HG03039 (cell line): ENCODE measurements around the gene CCL27.
"Not testable (repeated sequence)": the region's sequence is repeated elsewhere in the genome, so short reads cannot be mapped to it uniquely, and the experiment has no call there.

ENCODE experiments used
- ATAC-seq: cut with Tn5 transposase; IDR thresholded peaks from one replicate; pipeline ENCODE4 v1.9.1; 2021; ENCODE audit warnings: mild to moderate bottlenecking, moderate library complexity; ENCODE audit not compliant: unreplicated experiment

CCL27 gene

DNA sequence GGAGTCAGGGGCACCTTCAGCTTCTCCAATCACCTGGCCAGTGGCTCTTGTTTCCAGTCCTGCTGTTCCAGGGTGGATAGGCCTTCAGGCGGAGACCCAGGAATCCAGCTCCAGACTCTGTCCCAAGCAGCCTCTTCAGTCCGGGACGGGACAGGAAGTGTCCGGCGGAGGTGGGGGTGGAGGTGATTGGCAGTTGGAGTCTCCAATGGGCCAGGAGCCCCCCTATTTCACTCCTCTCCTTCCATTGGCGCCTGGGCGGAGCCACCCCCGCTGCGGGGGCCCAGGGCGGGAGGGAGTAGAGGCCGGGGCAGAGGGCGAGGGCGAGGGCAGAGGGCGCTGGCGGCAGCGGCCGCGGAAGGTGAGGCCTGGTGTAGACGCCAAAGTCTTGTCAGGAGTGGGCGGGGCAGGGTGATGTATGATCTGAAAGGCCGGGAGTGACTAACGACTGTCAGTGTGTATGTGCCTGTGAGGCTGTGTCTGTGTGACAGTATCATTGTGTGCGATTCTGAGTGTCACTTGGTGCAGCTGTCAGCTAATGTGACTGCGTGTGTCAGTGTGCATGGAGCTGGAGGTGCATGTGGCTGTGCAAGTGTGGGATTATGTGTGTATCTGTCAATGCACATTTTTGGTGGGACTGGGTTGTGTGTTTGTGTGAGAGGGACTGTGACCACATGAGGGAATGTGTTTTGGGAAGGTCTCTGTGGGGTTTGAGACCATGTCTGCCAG, 10.4 kb downstream of the CCL27 start, which contains the start of gene IL11RA:
Gene IL11RA (plus strand): TSS at position 310 of the 726 bp plus-strand sequence. CDS start 3,033 bp downstream, outside the sequence.
- no peak for ATAC-seq

DNA sequence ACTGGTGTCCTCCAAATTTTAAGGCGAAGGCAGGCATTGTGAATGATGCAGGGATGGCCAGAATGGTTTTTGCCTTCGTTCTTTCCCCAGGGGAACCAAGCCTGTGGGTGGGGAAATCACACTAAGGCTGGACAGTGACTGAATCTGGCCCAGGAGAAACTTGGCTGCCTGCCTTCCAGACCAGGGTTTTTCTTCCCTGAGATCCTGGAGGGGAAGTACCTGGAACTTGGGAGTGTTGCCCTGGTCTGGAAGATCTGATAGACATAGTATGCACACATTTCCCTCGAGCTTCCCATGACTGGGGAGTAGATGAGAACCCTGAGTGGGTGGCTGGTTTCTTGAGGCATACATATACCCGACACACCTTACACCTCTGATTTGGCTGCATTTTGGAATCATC, 11.1 kb downstream of the CCL27 start:
- no peak for ATAC-seq

DNA sequence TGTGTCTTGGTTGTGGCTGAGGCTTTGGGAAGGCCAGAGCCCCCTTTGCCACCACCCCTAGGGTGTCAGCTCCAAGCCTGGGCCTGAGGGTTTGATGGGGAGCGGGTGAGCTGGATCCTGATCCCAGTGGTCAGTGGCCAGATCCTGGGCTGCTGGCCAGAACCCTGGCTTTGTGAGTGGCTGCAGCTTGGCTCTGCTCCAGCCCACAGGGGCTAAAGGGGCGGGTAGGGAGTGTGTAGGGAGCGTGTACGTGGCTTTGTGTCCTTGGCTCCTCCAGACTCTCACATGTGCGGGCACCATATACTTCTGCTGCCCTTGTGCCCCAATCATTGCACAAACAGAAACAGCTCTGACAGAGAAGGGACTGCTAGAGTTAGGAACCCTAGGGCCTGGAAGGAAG, 11.6 kb downstream of the CCL27 start:
- ATAC-seq = no peak

DNA sequence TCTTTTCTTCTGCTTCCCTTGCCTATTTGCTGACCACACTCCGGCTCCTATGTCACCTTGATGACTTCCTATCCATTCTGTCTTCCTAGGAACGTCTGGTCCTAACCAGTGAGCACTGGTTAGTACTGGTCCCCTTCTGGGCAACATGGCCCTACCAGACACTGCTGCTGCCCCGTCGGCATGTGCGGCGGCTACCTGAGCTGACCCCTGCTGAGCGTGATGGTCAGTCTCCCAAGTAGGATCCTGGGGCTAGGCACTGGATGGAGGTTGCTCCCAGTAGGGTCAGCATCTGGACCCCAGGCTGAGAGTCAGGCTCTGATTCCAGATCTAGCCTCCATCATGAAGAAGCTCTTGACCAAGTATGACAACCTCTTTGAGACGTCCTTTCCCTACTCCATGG, 13.8 kb downstream of the CCL27 start:
- ATAC-seq = no peak

DNA sequence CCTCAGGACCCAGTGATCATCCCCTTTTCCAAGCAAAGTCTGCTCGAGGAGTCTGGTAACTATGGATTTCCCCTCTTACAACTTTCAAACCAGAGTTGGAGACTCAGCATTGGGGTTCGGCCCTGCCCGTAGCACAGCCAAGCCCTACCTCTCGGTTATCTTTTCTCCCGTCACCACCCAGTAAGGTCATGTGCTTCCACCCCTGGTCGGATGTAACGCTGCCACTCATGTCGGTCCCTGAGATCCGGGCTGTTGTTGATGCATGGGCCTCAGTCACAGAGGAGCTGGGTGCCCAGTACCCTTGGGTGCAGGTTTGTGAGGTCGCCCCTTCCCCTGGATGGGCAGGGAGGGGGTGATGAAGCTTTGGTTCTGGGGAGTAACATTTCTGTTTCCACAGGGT, 14.8 kb downstream of the CCL27 start:
- ATAC-seq = no peak

DNA sequence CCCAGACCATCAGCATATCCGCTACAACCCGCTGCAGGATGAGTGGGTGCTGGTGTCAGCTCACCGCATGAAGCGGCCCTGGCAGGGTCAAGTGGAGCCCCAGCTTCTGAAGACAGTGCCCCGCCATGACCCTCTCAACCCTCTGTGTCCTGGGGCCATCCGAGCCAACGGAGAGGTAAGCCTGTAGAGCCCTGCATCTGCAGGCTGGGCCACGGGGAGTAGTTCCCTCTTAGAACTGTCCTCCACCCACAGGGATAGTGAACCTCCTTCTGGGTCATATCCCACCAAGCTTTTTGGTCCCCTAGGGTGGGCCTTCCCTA, 15.4 kb downstream of the CCL27 start:
- ATAC-seq = no peak

DNA sequence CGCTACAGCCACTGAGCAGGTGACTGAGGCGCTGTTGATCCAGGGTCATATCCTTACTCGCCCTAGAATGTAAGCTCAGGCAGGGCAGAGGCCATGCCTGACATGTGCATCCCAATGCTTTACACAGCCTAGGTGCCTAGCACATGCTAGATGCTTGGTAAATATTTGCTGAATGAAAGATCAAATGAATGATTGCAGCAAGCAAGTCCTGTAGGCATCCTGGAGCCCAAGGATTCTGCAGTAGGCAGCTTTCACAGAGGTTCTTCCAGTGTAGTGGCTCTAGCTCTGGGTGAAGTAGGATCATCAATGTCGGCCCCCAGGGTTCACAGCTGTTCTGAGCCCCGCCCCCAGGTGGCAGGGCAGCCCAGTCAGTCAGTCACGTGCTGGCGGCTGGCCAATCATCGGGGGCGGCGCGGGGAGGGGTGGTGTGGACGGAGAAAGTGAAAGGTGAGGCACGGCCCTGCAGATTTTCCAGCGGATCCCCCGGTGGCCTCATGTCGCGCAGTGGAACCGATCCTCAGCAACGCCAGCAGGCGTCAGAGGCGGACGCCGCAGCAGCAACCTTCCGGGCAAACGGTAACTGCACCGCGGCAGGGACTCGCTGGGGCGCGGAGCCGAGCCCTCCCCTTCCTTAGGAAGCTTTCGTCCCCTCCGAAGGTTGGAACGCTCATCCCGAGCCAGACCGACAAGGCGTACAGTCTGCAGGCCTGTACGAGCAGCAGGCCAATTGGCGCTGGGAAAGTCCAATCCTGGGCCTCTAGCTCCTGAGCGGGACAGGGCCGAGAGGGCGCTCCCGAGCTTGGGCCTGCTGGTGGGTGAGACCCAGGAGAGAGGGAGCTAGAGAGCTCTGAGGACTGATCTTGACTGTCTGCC, 16.0 kb downstream of the CCL27 start, which contains the start of gene GALT:
Gene GALT (plus strand): TSS at position 465 of the 873 bp plus-strand sequence. CDS start 30 bp downstream, at position 495.
- peak; percentile 85 for ATAC-seq

DNA sequence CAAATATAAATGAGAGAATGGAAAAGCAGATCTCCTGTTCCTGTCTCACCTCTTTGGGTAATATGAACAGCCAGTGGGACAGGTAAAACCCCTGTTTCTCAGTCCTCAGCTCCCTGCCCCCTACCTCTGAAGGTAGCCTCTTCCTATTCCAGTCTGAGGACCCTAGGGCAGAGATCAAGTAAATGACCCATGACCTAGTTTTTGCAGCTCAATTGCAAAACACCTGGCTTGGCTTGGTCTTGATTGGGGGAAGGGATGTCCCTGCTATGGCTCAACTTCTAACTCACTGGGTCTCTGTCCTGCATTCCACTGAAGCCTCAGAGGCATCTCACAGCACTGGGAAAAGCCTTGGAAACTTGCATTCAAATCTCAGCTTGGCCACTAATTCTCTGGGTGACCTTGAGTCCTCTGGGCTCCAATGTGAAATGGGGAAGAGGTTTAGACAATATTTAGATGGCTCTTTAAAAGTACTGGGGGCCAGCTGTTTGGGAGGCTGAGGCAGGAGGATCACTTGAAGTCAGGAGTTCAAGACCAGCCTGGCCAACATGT, 17.6 kb downstream of the CCL27 start:
- no peak for ATAC-seq

DNA sequence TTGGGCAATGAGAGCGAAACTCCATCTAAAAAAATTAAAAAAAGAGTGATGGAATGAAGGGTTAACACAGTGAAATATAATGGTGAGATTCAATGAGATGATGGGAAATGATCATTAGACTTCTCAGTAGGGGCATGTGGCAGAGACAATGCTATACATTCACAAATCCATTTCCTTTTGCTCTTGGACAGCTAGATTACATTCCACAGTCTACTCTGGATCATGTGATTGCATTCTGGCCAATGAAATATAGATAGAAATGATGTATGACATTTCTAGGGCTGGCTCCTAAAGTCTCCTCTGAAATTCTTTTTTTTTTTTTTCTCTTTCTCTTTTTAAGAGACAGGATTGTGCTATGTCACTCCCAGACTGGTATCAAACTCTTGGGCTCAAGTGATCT, 19.8 kb downstream of the CCL27 start:
- ATAC-seq = no peak

DNA sequence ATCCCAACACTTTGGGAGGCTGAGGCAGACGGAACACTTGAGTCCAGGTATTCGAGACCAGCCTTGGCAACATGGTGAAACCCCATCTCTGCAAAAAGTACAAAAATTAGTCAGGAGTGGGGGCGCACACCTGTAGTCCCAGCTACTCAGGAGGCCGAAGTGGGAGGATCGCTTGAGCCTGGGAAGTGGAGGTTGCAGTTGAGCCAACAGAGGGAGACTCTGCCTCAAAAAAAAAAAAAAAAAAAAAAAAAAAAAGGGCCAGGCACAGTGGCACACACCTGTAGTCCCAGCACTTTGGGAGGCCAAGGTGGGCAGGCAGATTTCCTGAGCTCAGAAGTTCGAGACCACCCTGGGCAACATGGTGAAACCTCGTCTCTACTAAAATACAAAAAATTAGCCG, 23.1 kb downstream of the CCL27 start:
- not testable (repeated sequence) for ATAC-seq

DNA sequence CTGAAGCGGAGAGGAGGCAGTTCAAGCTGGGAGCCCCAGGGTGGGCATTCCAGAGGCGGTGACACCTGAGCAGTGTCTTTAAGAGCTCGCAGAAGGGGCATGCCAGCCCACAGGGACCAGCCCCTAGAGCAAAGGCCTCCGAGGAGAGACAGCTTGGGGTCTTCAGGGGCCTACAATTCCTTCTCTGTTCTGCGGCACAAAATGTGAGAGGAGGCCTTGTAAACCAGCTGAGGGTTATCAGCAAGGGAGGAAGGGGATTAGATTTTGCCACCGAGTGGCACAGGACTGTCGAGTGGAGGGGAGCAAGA, 24.4 kb downstream of the CCL27 start:
- ATAC-seq = no peak

DNA sequence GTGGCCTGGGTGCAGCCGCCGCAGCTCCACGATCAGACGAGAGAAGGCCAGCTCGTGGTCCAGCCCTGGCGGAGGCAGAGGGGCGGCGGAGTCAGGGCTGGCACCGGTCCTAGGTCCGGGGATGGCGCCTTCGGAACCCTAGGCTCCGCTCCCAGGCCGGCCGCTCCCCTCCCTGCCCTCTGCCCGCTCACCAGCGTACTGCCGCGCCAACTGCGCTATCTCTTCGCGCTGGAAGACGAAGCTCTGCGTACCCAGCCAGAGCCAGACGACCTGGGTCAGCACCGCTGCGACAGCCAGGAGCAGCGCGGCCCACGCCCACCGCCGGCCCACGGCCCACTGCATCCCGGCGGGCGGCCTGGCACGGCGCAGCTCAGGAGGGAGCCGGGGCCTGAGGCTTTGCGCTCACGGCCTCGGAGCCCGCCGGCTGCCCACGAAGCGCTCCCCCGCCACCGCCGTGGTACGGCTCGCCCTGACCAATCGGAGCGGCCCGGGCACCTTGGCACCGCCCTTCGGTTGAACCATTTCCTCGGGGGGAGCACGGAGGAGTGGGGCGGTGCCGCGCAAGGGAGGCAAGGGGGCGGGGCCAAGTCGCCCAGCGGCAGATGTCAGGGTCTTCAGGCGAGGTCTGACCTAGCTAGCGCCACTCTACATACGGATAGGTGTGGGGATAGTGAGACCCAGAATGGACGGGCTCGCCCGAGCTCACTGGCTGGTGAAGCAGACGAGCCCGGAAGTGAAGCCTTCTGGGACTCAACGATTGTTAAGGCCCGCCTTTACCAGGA, 24.9 kb downstream of the CCL27 start, which contains the start of gene SIGMAR1:
Gene SIGMAR1 (minus strand): TSS at position 432 of the 782 bp plus-strand sequence. CDS start 90 bp downstream, at position 342.
- peak; percentile 76 for ATAC-seq

DNA sequence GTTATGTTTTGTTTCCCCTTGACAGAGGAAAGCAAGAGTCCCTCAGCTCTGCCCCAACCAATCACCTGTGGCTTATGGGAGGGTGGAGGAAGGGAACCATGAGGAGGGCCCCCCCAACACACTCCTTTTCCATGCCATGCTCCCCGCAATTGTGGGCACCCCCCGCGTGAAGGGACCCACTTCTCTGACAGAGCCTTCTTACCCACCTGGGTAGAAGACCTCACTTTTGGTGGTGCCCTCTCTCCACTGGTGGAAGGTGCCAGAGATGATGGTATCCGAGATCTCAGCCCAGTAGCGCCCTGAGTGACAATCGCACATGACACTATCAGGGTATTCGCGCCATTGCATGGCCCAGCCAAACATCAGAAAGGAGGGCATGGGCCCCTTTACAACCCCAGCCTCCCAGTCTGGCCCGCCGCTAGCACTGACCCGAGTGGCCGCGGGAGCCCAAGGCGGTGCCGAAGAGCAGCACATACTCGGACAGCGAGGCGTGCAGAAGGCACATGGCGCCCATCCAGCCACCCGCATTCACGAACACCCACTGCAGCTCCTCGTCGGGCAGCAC, 25.6 kb downstream of the CCL27 start:
- ATAC-seq = no peak

DNA sequence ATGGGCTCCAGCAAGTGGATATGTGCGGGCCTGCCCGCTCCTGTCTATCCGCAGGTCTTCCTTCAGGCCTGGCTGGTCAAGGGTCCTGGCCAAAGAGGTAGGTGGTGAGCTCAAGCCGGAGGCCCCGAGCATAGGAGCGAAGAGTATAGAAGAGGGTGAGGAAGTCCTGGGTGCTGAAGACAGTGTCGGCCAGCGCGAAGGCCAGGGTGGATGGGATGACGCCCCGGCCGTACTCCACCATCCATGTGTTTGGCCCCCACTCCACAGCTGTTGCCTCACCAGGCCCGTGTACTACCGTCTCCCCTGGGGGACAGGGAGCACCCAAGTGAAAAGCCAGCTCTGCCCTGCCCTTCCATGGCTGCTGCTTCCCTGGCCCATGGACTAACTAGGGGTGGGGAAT, 26.9 kb downstream of the CCL27 start:
- no peak for ATAC-seq

DNA sequence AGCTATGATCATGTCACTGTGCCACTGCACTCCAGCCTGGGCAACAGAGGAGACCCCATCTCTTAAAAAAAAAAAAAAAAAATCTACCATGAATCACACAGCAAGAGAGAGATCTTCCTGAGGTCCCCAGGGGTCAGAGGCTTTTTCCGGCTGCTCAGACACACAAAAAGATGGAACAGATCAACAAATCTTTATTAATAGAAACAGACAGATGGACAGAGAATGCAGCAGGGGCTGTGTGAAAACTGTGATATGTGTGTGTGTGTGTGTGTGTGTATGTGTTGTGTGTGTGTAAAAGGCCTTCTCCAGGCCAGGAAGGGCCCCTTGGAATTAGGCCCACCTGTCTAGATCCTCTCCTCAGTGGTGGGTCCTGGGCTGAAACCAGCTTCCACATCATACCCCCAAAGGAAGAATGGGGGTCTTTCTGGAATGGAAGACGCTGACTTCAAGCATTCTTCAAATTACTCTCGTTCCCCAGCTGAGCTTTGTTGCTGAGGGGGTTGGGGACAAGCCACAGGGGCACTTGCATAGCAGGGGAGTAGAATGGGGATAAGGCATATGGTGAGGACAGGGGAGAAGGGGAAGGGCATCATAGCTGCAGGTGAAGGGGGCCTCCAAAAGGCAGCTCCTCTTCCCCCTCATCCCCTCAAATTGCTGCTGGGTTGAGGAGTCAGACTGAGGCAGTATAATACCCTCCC, 27.8 kb downstream of the CCL27 start:
- no peak for ATAC-seq

DNA sequence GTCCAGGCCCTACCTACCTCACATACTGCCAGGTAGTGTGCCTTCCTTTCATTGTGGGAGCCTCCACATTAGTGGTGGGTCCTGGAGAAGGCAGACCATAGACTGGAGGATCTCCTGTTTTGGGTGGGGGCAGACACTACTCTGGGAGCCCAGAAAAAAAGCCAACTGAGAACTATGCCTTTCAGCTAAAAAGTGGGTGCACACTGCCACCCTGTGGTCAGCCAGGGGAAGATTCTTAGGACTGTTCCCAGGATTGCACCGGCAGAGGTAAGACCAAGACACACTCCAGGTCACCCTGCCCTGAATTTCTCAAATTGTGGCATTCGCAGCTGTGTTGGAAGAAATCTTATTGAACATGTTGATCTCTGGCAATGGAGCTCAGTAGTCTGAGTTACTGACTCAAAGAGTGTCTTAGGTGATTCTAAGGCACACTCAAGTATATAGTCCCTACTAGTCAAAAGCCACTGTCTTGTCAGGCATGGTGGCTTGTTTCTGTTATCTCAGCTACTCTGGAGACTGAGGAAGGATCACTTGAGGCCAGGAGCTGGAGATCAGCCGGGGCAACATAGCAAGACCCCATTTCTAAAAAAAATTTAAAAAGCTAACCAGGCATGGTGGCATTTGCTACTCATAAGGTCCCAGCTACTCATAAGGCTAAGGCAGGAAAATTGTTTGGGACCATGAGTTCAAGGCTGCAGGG, 28.5 kb downstream of the CCL27 start:
- ATAC-seq = no peak

DNA sequence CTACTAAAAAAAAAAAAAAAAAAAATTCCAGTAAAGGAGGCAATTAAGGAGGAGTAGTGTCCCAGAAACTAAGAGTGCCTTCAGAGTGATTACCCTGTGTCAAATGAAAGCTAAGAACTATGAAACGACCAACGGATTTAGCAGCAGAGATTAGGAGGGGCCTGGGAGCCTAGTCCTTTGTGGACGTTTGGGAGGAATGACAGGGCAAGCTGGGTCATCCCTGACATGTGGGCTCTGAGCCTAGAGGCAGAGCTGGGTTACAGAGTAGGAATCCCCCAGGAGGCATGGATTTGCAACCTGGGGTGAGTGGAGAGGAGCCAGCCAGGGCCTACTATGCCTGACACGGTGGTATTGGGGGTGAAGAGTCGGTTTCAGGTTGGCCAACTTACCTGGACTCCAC, 29.3 kb downstream of the CCL27 start:
- no peak for ATAC-seq

DNA sequence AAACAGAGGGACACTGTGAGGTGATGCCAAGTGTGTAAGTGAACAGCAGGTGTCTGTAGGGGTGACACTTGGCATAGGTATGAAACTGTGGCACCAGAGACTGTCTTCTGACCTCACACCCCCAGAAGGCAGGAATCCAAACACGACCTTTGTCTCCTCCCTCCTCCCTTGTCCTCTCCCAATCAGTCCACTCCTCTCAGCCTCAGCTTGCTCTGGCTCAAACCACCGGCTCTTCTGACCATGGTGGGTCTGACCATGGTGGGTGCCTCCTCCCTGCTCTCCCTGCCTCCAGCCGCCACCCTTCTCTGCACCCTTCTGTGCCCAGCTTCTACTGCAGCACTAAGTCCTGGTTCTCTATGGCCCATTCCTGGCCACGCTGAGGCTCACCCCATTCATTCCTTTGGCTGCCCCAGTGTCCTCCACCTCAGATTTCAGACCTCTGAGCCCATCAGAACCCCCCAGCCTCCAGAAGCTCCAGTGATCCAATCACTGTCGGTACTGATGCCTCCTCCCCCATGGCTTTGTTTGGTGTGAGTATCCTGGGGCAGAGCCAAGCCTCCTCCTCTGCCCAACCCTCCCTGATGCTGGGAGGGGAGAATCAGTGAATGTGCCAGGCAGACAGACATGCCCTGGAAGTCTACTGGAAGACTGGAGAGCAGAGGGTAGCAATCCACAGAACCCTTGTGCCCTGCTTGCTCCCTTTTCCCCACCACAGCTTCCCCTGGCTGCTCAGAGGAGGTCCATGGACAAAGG, 31.9 kb downstream of the CCL27 start:
- no peak for ATAC-seq

DNA sequence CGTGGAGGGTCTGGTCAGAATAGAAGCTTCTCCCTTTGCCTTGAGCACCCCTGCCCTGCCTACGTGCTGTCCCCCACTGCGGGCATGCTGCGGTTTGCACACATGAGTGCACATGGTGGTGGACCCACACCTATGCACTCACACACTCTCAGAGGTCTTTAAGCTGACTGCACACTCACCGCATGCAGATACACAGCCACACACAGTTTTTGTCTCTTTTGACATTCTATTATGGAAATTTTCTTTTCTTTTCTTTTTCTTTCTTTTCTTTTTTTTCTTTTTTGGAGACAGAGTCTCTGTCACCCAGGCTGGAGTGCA, 33.0 kb downstream of the CCL27 start:
- no peak for ATAC-seq
